IMR-90 (cell line): ENCODE measurements around the gene CA12. TPM values are rescaled to one million over a fixed set of nuclear protein-coding genes. Genes with fewer than 3 reads are reported as not detected.

Experiments used
- ATAC-seq: fragments of 200-7000 bp; cut with Tn5 transposase; 2 replicates; pipeline ENCODE4 v1.9.1; 2020; ENCODE audit warnings: low read depth, mild to moderate bottlenecking, moderate library complexity
- BruUV-seq: library from RNA; stranded (reverse); fragments of 400-500 nt; replicated peaks from 2 replicates; lab custom pipeline; 2021; lab: Mats Ljungman, UMichigan
- CTCF ChIA-PET: fragments of 300-600 bp; formaldehyde crosslinking; extraction: SDS; loops from one replicate; lab custom pipeline; 2021; ENCODE audit warnings: antibody characterized with exemption; lab: Yijun Ruan, JAX
- POLR2A ChIA-PET: fragments of 300-600 bp; sonication (Branson Sonifier 250); formaldehyde crosslinking; loops from one replicate; lab custom pipeline; 2022; ENCODE audit warnings: antibody characterized with exemption; ENCODE audit not compliant: unreplicated experiment; lab: Charles Lee
- DNase-seq: peaks from one replicate; pipeline ENCODE4 v3.0.0; 2013
- H2AFZ ChIP-seq: replicated peaks from 2 replicates; pipeline ENCODE3; 2013; ENCODE audit warnings: low read length, mild to moderate bottlenecking; ENCODE audit not compliant: poor library complexity
- H2AK5ac ChIP-seq: 2 replicates; pipeline ENCODE4 v1.6.1; 2013; ENCODE audit warnings: low read depth, low read length, inconsistent platforms
- H2AK9ac ChIP-seq: replicated peaks from 2 replicates; pipeline ENCODE3; 2013; ENCODE audit warnings: mild to moderate bottlenecking, low read depth, low read length, moderate library complexity; ENCODE audit not compliant: poor library complexity
- H2BK120ac ChIP-seq: 2 replicates; pipeline ENCODE4 v1.6.1; 2013; ENCODE audit warnings: low read depth, low read length, inconsistent platforms
- H2BK15ac ChIP-seq: 3 replicates; pipeline ENCODE4 v1.6.1; 2013; ENCODE audit warnings: low read depth, low read length, inconsistent platforms
- H2BK20ac ChIP-seq: 2 replicates; pipeline ENCODE4 v1.6.1; 2013; ENCODE audit warnings: low read depth, mild to moderate bottlenecking, inconsistent platforms, low read length, moderate library complexity
- H2BK5ac ChIP-seq: 2 replicates; pipeline ENCODE4 v1.6.1; 2013; ENCODE audit warnings: mild to moderate bottlenecking, low read depth, low read length, inconsistent platforms; ENCODE audit not compliant: poor library complexity, severe bottlenecking
- H3K14ac ChIP-seq: replicated peaks from 2 replicates; pipeline ENCODE4 v1.6.1; 2013; ENCODE audit warnings: low read depth, low read length, inconsistent platforms
- H3K18ac ChIP-seq: 2 replicates; pipeline ENCODE4 v1.6.1; 2013; ENCODE audit warnings: low read depth, low read length, control low read depth
- H3K23ac ChIP-seq: 2 replicates; pipeline ENCODE4 v1.6.1; 2013; ENCODE audit warnings: low read depth, low read length, inconsistent platforms
- H3K27ac ChIP-seq: 2 replicates; pipeline ENCODE4 v1.5.1; 2013; ENCODE audit warnings: mild to moderate bottlenecking, control low read depth, low read length; ENCODE audit not compliant: insufficient read depth
- H3K27me3 ChIP-seq: 2 replicates; pipeline ENCODE4 v1.6.1; 2013; ENCODE audit warnings: low read length; ENCODE audit not compliant: control insufficient read depth, insufficient read depth
- H3K36me3 ChIP-seq: 2 replicates; pipeline ENCODE4 v1.6.1; 2013; ENCODE audit warnings: low read length, mixed read lengths; ENCODE audit not compliant: control insufficient read depth, insufficient read depth
- H3K4ac ChIP-seq: 2 replicates; pipeline ENCODE4 v1.6.1; 2013; ENCODE audit warnings: low read depth, low read length, inconsistent platforms
- H3K4me1 ChIP-seq: 2 replicates; pipeline ENCODE4 v1.6.1; 2013; ENCODE audit warnings: low read length, mixed read lengths; ENCODE audit not compliant: control insufficient read depth, insufficient read depth
- H3K4me2 ChIP-seq: 2 replicates; pipeline ENCODE4 v1.6.1; 2013; ENCODE audit warnings: low read depth, mild to moderate bottlenecking, control low read depth, low read length, moderate library complexity
- H3K4me3 ChIP-seq: 2 replicates; pipeline ENCODE4 v1.5.1; 2013; ENCODE audit warnings: low read depth, mild to moderate bottlenecking, control low read depth, low read length, moderate library complexity; ENCODE audit not compliant: insufficient read depth
- H3K56ac ChIP-seq: 2 replicates; pipeline ENCODE4 v1.6.1; 2013; ENCODE audit warnings: low read length, inconsistent platforms; ENCODE audit not compliant: insufficient read depth; ENCODE audit errors: extremely low read depth
- H3K79me1 ChIP-seq, 2 experiments: 2 replicates each; pipeline ENCODE4 v1.6.1; 2013; ENCODE audit warnings: low read length in 2 of 2, inconsistent platforms in 1 of 2, low read depth in 1 of 2
- H3K9ac ChIP-seq: 2 replicates; pipeline ENCODE4 v1.6.1; 2013; ENCODE audit warnings: low read depth, low read length, control low read depth
- H3K9me1 ChIP-seq: 2 replicates; pipeline ENCODE4 v1.6.1; 2013; ENCODE audit warnings: low read length, inconsistent platforms; ENCODE audit not compliant: insufficient read depth
- H3K9me3 ChIP-seq: 2 replicates; pipeline ENCODE4 v1.6.1; 2013; ENCODE audit warnings: low read length; ENCODE audit not compliant: control insufficient read depth, insufficient read depth
- H4K20me1 ChIP-seq: 2 replicates; pipeline ENCODE4 v1.6.1; 2013; ENCODE audit warnings: low read length, inconsistent platforms; ENCODE audit not compliant: insufficient read depth
- H4K5ac ChIP-seq: 2 replicates; pipeline ENCODE4 v1.6.1; 2013; ENCODE audit warnings: mild to moderate bottlenecking, low read depth, low read length, control low read depth
- H4K8ac ChIP-seq, 2 experiments: 2 replicates each; pipeline ENCODE4 v1.6.1; 2013; ENCODE audit warnings: low read depth in 2 of 2, low read length in 2 of 2, control low read depth in 1 of 2, inconsistent platforms in 1 of 2
- H4K91ac ChIP-seq: 2 replicates; pipeline ENCODE4 v1.6.1; 2013; ENCODE audit warnings: low read depth, low read length, inconsistent platforms; ENCODE audit not compliant: insufficient read depth
- BHLHE40 ChIP-seq: fragments of 150-350 bp; IDR thresholded peaks from 2 replicates; pipeline ENCODE4 v1.6.1; 2016; ENCODE audit warnings: mild to moderate bottlenecking, low read depth, low read length
- CEBPB ChIP-seq: IDR thresholded peaks from 2 replicates; pipeline ENCODE4 v1.6.1; 2012; ENCODE audit warnings: low read depth, low read length, improper control_type of control experiment
- CHD1 ChIP-seq: IDR thresholded peaks from 2 replicates; pipeline ENCODE4 v1.6.1; 2012; ENCODE audit warnings: low read depth, low read length, improper control_type of control experiment
- FOS ChIP-seq: fragments of 150-350 bp; IDR thresholded peaks from 2 replicates; pipeline ENCODE4 v1.6.1; 2016; ENCODE audit warnings: low read depth, low read length
- MAFK ChIP-seq: IDR thresholded peaks from 2 replicates; pipeline ENCODE4 v1.6.1; 2012; ENCODE audit warnings: low read depth, low read length, improper control_type of control experiment
- MAZ ChIP-seq: IDR thresholded peaks from 2 replicates; pipeline ENCODE4 v1.6.1; 2012; ENCODE audit warnings: low read depth, mild to moderate bottlenecking, low read length, improper control_type of control experiment, moderate library complexity, borderline replicate concordance
- MXI1 ChIP-seq: IDR thresholded peaks from 2 replicates; pipeline ENCODE4 v1.6.1; 2012; ENCODE audit warnings: low read depth, mild to moderate bottlenecking, low read length, moderate library complexity, borderline replicate concordance
- NFE2L2 ChIP-seq: fragments of 150-350 bp; IDR thresholded peaks from 2 replicates; pipeline ENCODE4 v1.6.1; 2016; ENCODE audit warnings: low read depth, mild to moderate bottlenecking, low read length
- POLR2A ChIP-seq: IDR thresholded peaks from 2 replicates; pipeline ENCODE4 v1.6.1; 2012; ENCODE audit warnings: mild to moderate bottlenecking, low read depth, low read length
- RAD21 ChIP-seq: IDR thresholded peaks from 2 replicates; pipeline ENCODE4 v1.6.1; 2012; ENCODE audit warnings: low read length, improper control_type of control experiment
- RCOR1 ChIP-seq: IDR thresholded peaks from 2 replicates; pipeline ENCODE4 v1.6.1; 2012; ENCODE audit warnings: mild to moderate bottlenecking, low read length, improper control_type of control experiment; ENCODE audit not compliant: insufficient replicate concordance
- SMC3 ChIP-seq: fragments of 150-350 bp; IDR thresholded peaks from 2 replicates; pipeline ENCODE4 v1.6.1; 2016; ENCODE audit warnings: low read depth, mild to moderate bottlenecking, antibody characterized with exemption, low read length, moderate library complexity
- WGBS, 2 experiments: methylation state at CpG; one replicate each; pipeline versions ENCODE4 v1.1.5 to v1.1.7; 2013; ENCODE audit warnings: missing lambda C conversion rate in 2 of 2; ENCODE audit not compliant: insufficient read length in 1 of 2; ENCODE audit errors: extremely low coverage in 2 of 2; 5-methylcytosine and 5-hydroxymethylcytosine counted together
- dilution Hi-C: fragments of 300-500 bp; cut with HindIII; formaldehyde crosslinking; loops from one replicate; pipeline ENCODE4 v1.14.3; 2018; ENCODE audit warnings: low sequenced_read_pairs; ENCODE audit not compliant: unreplicated experiment
- in situ Hi-C: fragments of 300-500 bp; cut with MboI; formaldehyde crosslinking; loops from 3 replicates; pipeline ENCODE4 v1.14.3; 2019; ENCODE audit warnings: low sequenced_read_pairs, inconsistent platforms, mixed read lengths
- intact Hi-C: fragments of 100-400 bp; cut with micrococcal nuclease; formaldehyde crosslinking; loops from 2 replicates; pipeline ENCODE4 v1.10.0; 2022
- polyA plus RNA-seq, 3 experiments: library from polyadenylated mRNA; depleted of rRNA; stranded (reverse); fragments of >200 nt; gene quantifications; 2 replicates each; pipeline ENCODE4 v1.2.3, GENCODE V29; 2012; ENCODE audit warnings: low replicate concordance in 1 of 3
- total RNA-seq: library from RNA; depleted of rRNA; stranded (reverse); fragments of >200 nt; gene quantifications from 2 replicates; pipeline ENCODE4 v1.2.3, GENCODE V29; 2012
- TF ChIP-seq, protein P1 (sequence below): fragments of 150-350 bp; IDR thresholded peaks from 2 replicates; pipeline ENCODE4 v1.6.1; 2017; ENCODE audit warnings: mild to moderate bottlenecking, antibody characterized with exemption, low read length, low read depth
- TF ChIP-seq, protein P2 (sequence below): conservative IDR thresholded peaks from 2 replicates; pipeline ENCODE4 v1.5.1; 2012; ENCODE audit warnings: mild to moderate bottlenecking, low read depth, low read length, improper control_type of control experiment
- TF ChIP-seq, protein P3 (sequence below): fragments of 150-350 bp; IDR thresholded peaks from 2 replicates; pipeline ENCODE4 v1.6.1; 2016; ENCODE audit warnings: low read depth, mild to moderate bottlenecking, low read length, moderate library complexity, borderline replicate concordance

The CA12 gene
- total and polyA plus RNA-seq, 2 of the 4 experiments (the other 2 are of a cell fraction) = 33.7 to 52.6 TPM

DNA sequence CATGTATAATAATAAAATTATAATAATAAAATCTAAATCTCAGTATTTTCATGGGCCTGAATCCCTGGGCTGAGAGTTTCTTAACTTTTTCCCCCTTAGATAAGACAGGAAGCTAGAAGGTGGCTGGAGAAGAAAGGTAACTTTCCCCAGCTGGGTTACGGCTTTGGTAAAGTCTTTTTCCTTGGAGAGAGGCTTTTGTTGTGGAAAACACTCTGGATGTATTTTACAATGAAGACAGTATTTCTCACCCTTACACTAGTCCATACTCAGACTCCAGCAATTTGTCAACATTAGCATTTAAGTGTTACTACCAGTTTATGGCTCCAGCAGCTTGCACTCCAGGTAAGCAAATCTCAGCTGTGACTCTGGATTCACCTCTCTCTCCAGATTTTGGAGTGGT lies 69.4 kb downstream of the CA12 start:
- no peaks in the 10 kb centered on the region for H3K9me3 ChIP-seq
- no peak overlapping the region for H3K23ac ChIP-seq
- DNase-seq = no peak
- no peak overlapping the region for H2BK20ac ChIP-seq
- no TSS peak for BruUV-seq
- dilution Hi-C loops = no loop called here
- no peak overlapping the region for H2BK120ac ChIP-seq
- H3K4me2 ChIP-seq = no peak overlapping the region
- no peak overlapping the region for H4K8ac ChIP-seq
- intact Hi-C loops = no loop called here
- H3K18ac ChIP-seq = no peak overlapping the region
- H3K36me3 ChIP-seq = no peaks in the 10 kb centered on the region; the same call in 1 of the 2 replicates
- ChIA-PET CTCF (interaction anchor here (1.4 kb wide), 1 partner anchor 33 kb away, joined by 5 read pairs; no protein-coding TSS in a partner anchor), POLR2A (no interaction called here)
- TF ChIP-seq MAFK = no peak
- no peak for TF ChIP-seq NFE2L2
- no peak for TF ChIP-seq SMC3
- no peak for TF ChIP-seq POLR2A
- no peak for TF ChIP-seq RAD21
- no peak for TF ChIP-seq CHD1
- no peak for TF ChIP-seq BHLHE40
- no peak for TF ChIP-seq MAZ
- TF ChIP-seq, protein P1, sequence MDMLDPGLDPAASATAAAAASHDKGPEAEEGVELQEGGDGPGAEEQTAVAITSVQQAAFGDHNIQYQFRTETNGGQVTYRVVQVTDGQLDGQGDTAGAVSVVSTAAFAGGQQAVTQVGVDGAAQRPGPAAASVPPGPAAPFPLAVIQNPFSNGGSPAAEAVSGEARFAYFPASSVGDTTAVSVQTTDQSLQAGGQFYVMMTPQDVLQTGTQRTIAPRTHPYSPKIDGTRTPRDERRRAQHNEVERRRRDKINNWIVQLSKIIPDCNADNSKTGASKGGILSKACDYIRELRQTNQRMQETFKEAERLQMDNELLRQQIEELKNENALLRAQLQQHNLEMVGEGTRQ = no peak
- TF ChIP-seq, protein P2, sequence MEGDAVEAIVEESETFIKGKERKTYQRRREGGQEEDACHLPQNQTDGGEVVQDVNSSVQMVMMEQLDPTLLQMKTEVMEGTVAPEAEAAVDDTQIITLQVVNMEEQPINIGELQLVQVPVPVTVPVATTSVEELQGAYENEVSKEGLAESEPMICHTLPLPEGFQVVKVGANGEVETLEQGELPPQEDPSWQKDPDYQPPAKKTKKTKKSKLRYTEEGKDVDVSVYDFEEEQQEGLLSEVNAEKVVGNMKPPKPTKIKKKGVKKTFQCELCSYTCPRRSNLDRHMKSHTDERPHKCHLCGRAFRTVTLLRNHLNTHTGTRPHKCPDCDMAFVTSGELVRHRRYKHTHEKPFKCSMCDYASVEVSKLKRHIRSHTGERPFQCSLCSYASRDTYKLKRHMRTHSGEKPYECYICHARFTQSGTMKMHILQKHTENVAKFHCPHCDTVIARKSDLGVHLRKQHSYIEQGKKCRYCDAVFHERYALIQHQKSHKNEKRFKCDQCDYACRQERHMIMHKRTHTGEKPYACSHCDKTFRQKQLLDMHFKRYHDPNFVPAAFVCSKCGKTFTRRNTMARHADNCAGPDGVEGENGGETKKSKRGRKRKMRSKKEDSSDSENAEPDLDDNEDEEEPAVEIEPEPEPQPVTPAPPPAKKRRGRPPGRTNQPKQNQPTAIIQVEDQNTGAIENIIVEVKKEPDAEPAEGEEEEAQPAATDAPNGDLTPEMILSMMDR = no peak
- no peak for TF ChIP-seq RCOR1
- TF ChIP-seq CEBPB = no peak
- no peak for TF ChIP-seq FOS
- TF ChIP-seq, protein P3, sequence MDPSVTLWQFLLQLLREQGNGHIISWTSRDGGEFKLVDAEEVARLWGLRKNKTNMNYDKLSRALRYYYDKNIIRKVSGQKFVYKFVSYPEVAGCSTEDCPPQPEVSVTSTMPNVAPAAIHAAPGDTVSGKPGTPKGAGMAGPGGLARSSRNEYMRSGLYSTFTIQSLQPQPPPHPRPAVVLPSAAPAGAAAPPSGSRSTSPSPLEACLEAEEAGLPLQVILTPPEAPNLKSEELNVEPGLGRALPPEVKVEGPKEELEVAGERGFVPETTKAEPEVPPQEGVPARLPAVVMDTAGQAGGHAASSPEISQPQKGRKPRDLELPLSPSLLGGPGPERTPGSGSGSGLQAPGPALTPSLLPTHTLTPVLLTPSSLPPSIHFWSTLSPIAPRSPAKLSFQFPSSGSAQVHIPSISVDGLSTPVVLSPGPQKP = no peak
- no peak for TF ChIP-seq MXI1
- no peak overlapping the region for H2AFZ ChIP-seq
- in situ Hi-C loops = no loop called here
- no peaks in the 10 kb centered on the region for H3K9me1 ChIP-seq
- no peak overlapping the region for H4K91ac ChIP-seq
- no peak overlapping the region for H3K4me3 ChIP-seq
- no peak overlapping the region for H3K4ac ChIP-seq
- no CpG with 5 or more reads among the region's 1 CpG for WGBS, 2 experiments
- H4K5ac ChIP-seq = no peak overlapping the region
- no peak overlapping the region for H3K14ac ChIP-seq
- H2BK5ac ChIP-seq = no peak overlapping the region
- H3K4me1 ChIP-seq = no peaks in the 10 kb centered on the region
- H3K56ac ChIP-seq = no peak overlapping the region
- no peaks in the 10 kb centered on the region for H3K79me1 ChIP-seq
- H3K27ac ChIP-seq = no peak overlapping the region
- no peak overlapping the region for H2BK15ac ChIP-seq
- H4K20me1 ChIP-seq = no peaks in the 10 kb centered on the region
- H3K9ac ChIP-seq = no peak overlapping the region
- H2AK9ac ChIP-seq = no peak overlapping the region
- H3K27me3 ChIP-seq = no peaks in the 10 kb centered on the region
- H2AK5ac ChIP-seq = no peak overlapping the region
- ATAC-seq = no peak
